Lung (tissue), 12 donors: ENCODE data around the gene BMPER. TPM values are rescaled to one million over a fixed set of nuclear protein-coding genes. Genes with fewer than 3 reads are reported as not detected.

ENCODE experiments used
- ATAC-seq: fragments of 200-7000 bp; cut with Tn5 transposase; one replicate; pipeline ENCODE4 v1.9.1; 2020; ENCODE audit warnings: moderate number of reproducible peaks; ENCODE audit not compliant: insufficient read depth, low FRiP score
- DNase-seq, 3 donors: peaks; one replicate each; pipeline ENCODE4 v3.0.0-alpha.2; 2013 to 2017
- H3K27ac ChIP-seq, 2 donors: one replicate each; pipeline ENCODE4 v1.5.1; 2013; ENCODE audit warnings: mild to moderate bottlenecking in 2 of 2, moderate library complexity in 2 of 2, control low read depth in 1 of 2, inconsistent platforms in 1 of 2, low read depth in 1 of 2, low read length in 1 of 2
- H3K27me3 ChIP-seq, 3 donors: one replicate each; pipeline ENCODE4 v1.5.1; 2013; ENCODE audit warnings: low read length in 2 of 3; ENCODE audit not compliant: control insufficient read depth in 3 of 3, insufficient read depth in 3 of 3
- H3K36me3 ChIP-seq, 4 donors: one replicate each; pipeline ENCODE4 v1.5.1; 2013; ENCODE audit warnings: low read length in 4 of 4, mild to moderate bottlenecking in 1 of 4, moderate library complexity in 1 of 4; ENCODE audit not compliant: control insufficient read depth in 4 of 4, insufficient read depth in 4 of 4
- H3K4me1 ChIP-seq, 5 donors: one replicate each; pipeline ENCODE4 v1.5.1; 2013; ENCODE audit warnings: low read length in 5 of 5, mild to moderate bottlenecking in 2 of 5, moderate library complexity in 1 of 5; ENCODE audit not compliant: control insufficient read depth in 5 of 5, insufficient read depth in 5 of 5
- H3K4me3 ChIP-seq: one replicate; pipeline ENCODE4 v1.5.1; 2013; ENCODE audit warnings: mild to moderate bottlenecking, control low read depth, moderate library complexity
- H3K9ac ChIP-seq, 2 donors: one replicate each; pipeline ENCODE4 v1.5.1; 2013; ENCODE audit warnings: low read length in 2 of 2, control low read depth in 1 of 2; ENCODE audit not compliant: insufficient read depth in 1 of 2
- H3K9me3 ChIP-seq, 4 donors: one replicate each; pipeline ENCODE4 v1.5.1; 2013; ENCODE audit warnings: low read length in 3 of 4, mild to moderate bottlenecking in 1 of 4, moderate library complexity in 1 of 4; ENCODE audit not compliant: control insufficient read depth in 4 of 4, insufficient read depth in 3 of 4
- CTCF ChIP-seq: IDR thresholded peaks from 2 replicates; pipeline ENCODE4 v1.5.1; 2012; ENCODE audit warnings: mild to moderate bottlenecking; ENCODE audit errors: control extremely low read depth, extremely low read depth
- WGBS, 2 donors: extraction: QIAGEN DNeasy Blood & Tissue Kit; methylation state at CpG; one replicate each; pipeline ENCODE4 v1.1.7; 2013; 5-methylcytosine and 5-hydroxymethylcytosine counted together
- polyA plus RNA-seq, 2 donors: library from polyadenylated mRNA; stranded (reverse); fragments of 200-250 nt; gene quantifications; one replicate each; pipeline ENCODE4 v1.2.1, GENCODE V29; 2013
- total RNA-seq, 2 donors: library from RNA; depleted of rRNA in 1 of 2; stranded (reverse); fragments of >200 nt in 1 of 2; gene quantifications; one replicate each; pipeline ENCODE4 v1.2.1, GENCODE V29; 2014 to 2021
- donor health status: control.
- donor health status: control.
- donor health status: Bipolar disorder and iron deficiency.
- donor health status: healthy.
- donor health status: DM: yes; HTN: yes; CAD: no.

BMPER gene
- total and polyA plus RNA-seq, 4 donors, result 3.7 to 51.0 (median 9.0) TPM

GRCh38 chr7:34058801-34059135, 153.4 kb downstream of the BMPER start:
- ATAC-seq, result no peak
- Histone ChIP-seq H3K36me3 (peaks cover 0 to 46% (median 15%) of the 10 kb centered on the region in 4 donors), H3K4me1 (peaks cover 0 to 41% (median 8%) of the 10 kb centered on the region in 5 donors), H3K27me3 (no peaks in the 10 kb centered on the region), H3K27ac (no peak overlapping the region), H3K9ac (no peak overlapping the region), H3K4me3 (no peak overlapping the region), H3K9me3 (no peaks in the 10 kb centered on the region)
- peak in 2 of 3 donors; percentile 92 to 94 for DNase-seq
- TF ChIP-seq CTCF, result no peak
- WGBS, 2 donors, result 73 to 91% methylated on average over 1 of the region's 1 CpG

GRCh38 chr7:34059136-34059828, 153.9 kb downstream of the BMPER start:
- Histone ChIP-seq H3K4me1 (peaks cover 0 to 41% (median 8%) of the 10 kb centered on the region in 5 donors), H3K9me3 (no peaks in the 10 kb centered on the region), H3K27ac (peak overlapping the region in 1 of 2 donors; percentile 33), H3K9ac (no peak overlapping the region), H3K36me3 (peaks cover 0 to 44% (median 14%) of the 10 kb centered on the region in 4 donors), H3K4me3 (no peak overlapping the region), H3K27me3 (no peaks in the 10 kb centered on the region)
- no peak for TF ChIP-seq CTCF
- DNase-seq (peak; percentile 59 to 82 (median 65)), ATAC-seq (no peak)
- 59 to 63% methylated on average over 8 of the region's 8 CpGs for WGBS, 2 donors

GRCh38 chr7:34060196-34060947, 155.0 kb downstream of the BMPER start:
- H3K9me3 ChIP-seq, result no peaks in the 10 kb centered on the region
- WGBS, 2 donors, result 69 to 78% methylated on average over 4 of the region's 4 CpGs
- H3K36me3 ChIP-seq, result peaks cover 0 to 35% (median 9%) of the 10 kb centered on the region in 4 donors
- peak; percentile 79 to 94 (median 93) for DNase-seq
- H3K27me3 ChIP-seq, result no peaks in the 10 kb centered on the region
- H3K9ac ChIP-seq, result peak overlapping the region in 1 of 2 donors; percentile 7
- no peak for ATAC-seq
- no peak for TF ChIP-seq CTCF
- H3K4me1 ChIP-seq, result peaks cover 0 to 41% (median 9%) of the 10 kb centered on the region in 5 donors
- no peak overlapping the region for H3K4me3 ChIP-seq
- H3K27ac ChIP-seq, result no peak overlapping the region
